ENCODE data around the gene NRG2.

DNA sequence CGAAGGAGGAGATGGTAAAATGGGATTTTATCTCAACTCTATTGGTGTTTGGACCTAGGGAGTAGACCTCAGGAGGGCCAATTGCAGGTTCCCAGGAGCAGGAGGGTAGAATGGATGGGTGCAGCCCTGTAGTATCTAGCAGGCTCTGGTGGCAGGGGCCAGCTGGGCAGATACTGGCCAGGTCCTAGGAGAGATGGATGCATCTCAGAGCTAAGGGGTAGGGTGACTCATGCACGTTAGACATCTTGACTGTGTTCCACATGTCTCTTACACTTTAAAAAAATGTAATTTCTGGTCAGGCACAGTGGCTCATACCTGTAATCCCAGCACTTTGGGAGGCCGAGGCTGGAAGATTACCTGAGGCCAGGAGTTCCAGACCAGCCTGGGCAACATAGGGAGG lies 225.1 kb downstream of the NRG2 start:
- no peak for TF ChIP-seq POLR2A (IDR thresholded peaks at IDR 0.05; ENCODE audit: low read depth, low read length)
- no peak for TF ChIP-seq POLR2AphosphoS5 (IDR thresholded peaks at IDR 0.05; ENCODE audit: low read depth, low read length)
- no peak for TF ChIP-seq TAF1 (IDR thresholded peaks at IDR 0.05; ENCODE audit: borderline replicate concordance, low read depth, low read length)
